Hematopoietic multipotent progenitor cell treated with erythropoietin and hydrocortisone succinate and interleukin-3 and kit ligand, for 4 days (in vitro differentiated cells): ENCODE results near the gene CCL17.

Experiments
- DNase-seq: peaks from one replicate; pipeline ENCODE4 v3.0.0-alpha.2; 2015

The CCL17 gene

GRCh38 chr16:57401943-57402640 lies 2.5 kb upstream of the CCL17 start:
- no peak for DNase-seq

- no peak for DNase-seq
Measured at GRCh38 chr16:57405097-57405496, 530 bp downstream of the CCL17 start.

- DNase-seq, result no peak
Measured at GRCh38 chr16:57406881-57407280, 2.3 kb downstream of the CCL17 start.

- DNase-seq, result no peak
Measured at GRCh38 chr16:57407521-57408353, 3.2 kb downstream of the CCL17 start.

- DNase-seq, result no peak
Measured at GRCh38 chr16:57409065-57409464, 4.5 kb downstream of the CCL17 start.

GRCh38 chr16:57409870-57410587 lies 5.5 kb downstream of the CCL17 start:
- DNase-seq, result no peak

GRCh38 chr16:57411362-57411976 lies 6.9 kb downstream of the CCL17 start:
- DNase-seq, result no peak

- DNase-seq, result no peak
Measured at GRCh38 chr16:57412584-57412983, 8.0 kb downstream of the CCL17 start.

- no peak for DNase-seq
Measured at GRCh38 chr16:57413301-57413730, 8.7 kb downstream of the CCL17 start.

GRCh38 chr16:57413733-57414132 lies 9.2 kb downstream of the CCL17 start:
- DNase-seq, result no peak

- DNase-seq, result no peak
Measured at GRCh38 chr16:57416084-57416483, 11.5 kb downstream of the CCL17 start.

- DNase-seq, result no peak
Measured at GRCh38 chr16:57419506-57419905, 14.9 kb downstream of the CCL17 start.

- DNase-seq, result peak; percentile 72
Measured at GRCh38 chr16:57422026-57422944, 17.7 kb downstream of the CCL17 start.

GRCh38 chr16:57423152-57423551 lies 18.6 kb downstream of the CCL17 start:
- no peak for DNase-seq

GRCh38 chr16:57424583-57424982 lies 20.0 kb downstream of the CCL17 start:
- no peak for DNase-seq

GRCh38 chr16:57426356-57426755 lies 21.8 kb downstream of the CCL17 start:
- DNase-seq, result no peak

- DNase-seq, result no peak
Measured at GRCh38 chr16:57427307-57427706, 22.7 kb downstream of the CCL17 start.

GRCh38 chr16:57427824-57428223 lies 23.3 kb downstream of the CCL17 start:
- no peak for DNase-seq

GRCh38 chr16:57430955-57431354 lies 26.4 kb downstream of the CCL17 start:
- no peak for DNase-seq

- DNase-seq, result no peak
Measured at GRCh38 chr16:57432505-57432904, 27.9 kb downstream of the CCL17 start.

- DNase-seq, result no peak
Measured at GRCh38 chr16:57432989-57433388, 28.4 kb downstream of the CCL17 start.

- no peak for DNase-seq
Measured at GRCh38 chr16:57434003-57434402, 29.4 kb downstream of the CCL17 start.
